Subcutaneous adipose tissue (tissue), 4 donors: ENCODE measurements around the gene GRID1. TPM values are rescaled to one million over a fixed set of nuclear protein-coding genes. Genes with fewer than 3 reads are reported as not detected.

ENCODE experiments used
- total RNA-seq, 4 donors: library from RNA; depleted of rRNA; stranded (reverse); fragments of >200 nt; gene quantifications; one replicate each; pipeline ENCODE4 v1.1.0, GENCODE V29; 2016
- TF ChIP-seq, protein P1 (sequence below): fragments of 450-650 bp; IDR thresholded peaks from one replicate; pipeline ENCODE4 v1.5.1; 2016; ENCODE audit warnings: low read depth, mild to moderate bottlenecking, control low read depth, antibody characterized with exemption, moderate library complexity

GRID1 gene
- total RNA-seq, 4 donors from 2014 or later, result 0.49 to 2.0 (median 1.1) TPM

DNA sequence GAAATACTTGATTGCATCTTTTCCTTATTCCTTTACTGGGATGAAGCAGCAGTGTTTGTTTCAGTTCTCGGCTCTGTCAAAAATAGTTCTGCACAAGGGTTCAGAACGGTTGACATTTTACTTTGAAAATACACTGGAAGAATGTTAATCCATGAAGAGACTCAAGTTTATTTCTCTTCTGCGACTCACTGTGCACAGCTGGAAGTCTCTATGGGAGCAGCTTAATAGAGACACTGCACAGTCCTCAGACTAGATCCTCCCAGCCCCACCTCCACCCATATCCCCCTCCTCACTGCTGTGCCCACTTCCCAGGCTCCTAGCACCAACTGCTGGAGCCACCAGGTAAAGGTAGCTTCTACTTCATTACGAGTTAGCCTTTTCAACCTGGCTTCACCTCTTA lies 517.8 kb downstream of the GRID1 start:
- TF ChIP-seq, protein P1, sequence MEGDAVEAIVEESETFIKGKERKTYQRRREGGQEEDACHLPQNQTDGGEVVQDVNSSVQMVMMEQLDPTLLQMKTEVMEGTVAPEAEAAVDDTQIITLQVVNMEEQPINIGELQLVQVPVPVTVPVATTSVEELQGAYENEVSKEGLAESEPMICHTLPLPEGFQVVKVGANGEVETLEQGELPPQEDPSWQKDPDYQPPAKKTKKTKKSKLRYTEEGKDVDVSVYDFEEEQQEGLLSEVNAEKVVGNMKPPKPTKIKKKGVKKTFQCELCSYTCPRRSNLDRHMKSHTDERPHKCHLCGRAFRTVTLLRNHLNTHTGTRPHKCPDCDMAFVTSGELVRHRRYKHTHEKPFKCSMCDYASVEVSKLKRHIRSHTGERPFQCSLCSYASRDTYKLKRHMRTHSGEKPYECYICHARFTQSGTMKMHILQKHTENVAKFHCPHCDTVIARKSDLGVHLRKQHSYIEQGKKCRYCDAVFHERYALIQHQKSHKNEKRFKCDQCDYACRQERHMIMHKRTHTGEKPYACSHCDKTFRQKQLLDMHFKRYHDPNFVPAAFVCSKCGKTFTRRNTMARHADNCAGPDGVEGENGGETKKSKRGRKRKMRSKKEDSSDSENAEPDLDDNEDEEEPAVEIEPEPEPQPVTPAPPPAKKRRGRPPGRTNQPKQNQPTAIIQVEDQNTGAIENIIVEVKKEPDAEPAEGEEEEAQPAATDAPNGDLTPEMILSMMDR, result no peak

DNA sequence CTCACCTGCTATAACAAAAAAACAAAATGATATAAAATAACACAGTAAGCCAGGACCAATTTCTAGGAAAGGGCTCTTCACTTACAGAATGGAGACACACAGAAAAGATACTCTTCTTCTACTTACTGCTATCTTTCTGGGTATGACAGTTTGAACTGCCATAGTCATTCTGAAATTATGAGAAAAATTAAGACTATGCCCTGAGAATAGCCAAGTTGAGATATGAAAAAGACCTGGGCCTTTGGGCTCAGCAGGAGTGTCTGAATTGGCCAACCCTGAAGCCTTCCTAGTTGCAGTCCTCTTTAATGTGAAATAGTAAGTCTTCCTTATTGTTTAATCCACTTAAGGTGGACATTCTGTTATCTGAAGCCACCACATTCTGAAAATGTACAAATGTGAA lies 519.5 kb downstream of the GRID1 start:
- TF ChIP-seq, protein P1, result no peak

- TF ChIP-seq, protein P1, result no peak
Observed at GRCh38 chr10:85832988-85833387, 533.6 kb downstream of the GRID1 start.

- TF ChIP-seq, protein P1, result no peak
Observed at GRCh38 chr10:85831422-85831821, 535.2 kb downstream of the GRID1 start.

- TF ChIP-seq, protein P1, result no peak
Observed at GRCh38 chr10:85826377-85826776, 540.2 kb downstream of the GRID1 start.

DNA sequence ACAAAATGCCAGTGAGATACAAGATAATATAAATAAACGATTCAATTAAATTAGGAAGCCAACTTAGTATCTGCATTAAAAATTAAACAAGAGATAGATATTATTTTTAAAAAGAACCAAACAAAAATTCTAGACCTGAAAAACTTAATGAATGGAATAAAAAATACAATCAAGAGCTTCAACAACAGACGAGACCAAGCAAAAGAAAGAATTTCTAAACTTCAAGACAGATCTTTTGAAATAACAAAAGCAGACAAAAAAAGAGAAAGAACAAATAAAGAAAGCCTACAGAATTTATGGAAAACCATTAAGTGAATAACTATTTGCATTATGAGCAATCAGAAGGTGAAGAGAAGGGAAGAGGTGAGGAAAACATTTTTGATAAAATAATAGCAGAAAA lies 555.2 kb downstream of the GRID1 start:
- TF ChIP-seq, protein P1, result no peak

DNA sequence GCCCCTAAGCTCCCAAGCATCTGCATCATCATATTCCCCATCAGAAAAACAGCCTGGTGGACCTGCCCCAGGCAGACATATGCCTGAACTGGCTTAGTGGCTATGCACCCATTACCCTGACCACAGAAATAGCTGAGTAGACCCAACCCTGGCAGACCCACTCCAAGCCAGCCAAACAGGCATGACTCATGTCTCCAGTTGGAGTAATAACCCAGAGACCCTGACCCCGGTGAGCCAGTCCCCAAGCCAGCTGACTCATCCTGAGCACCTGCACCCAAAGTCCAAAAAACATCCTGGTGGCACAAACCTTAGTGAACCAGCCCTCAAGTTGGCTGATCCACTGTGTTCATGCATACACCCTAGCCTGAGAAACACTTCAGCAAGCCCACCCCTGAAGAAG lies 555.9 kb downstream of the GRID1 start:
- TF ChIP-seq, protein P1, result no peak
